WTC11 (cell line): Measurements from ENCODE around the gene BUB1. TPM values are rescaled to one million over a fixed set of nuclear protein-coding genes. Genes with fewer than 3 reads are reported as not detected.

Source experiments
- ATAC-seq: fragments of 200-7000 bp; cut with Tn5 transposase; 2 replicates; pipeline ENCODE4 v1.10.0; 2021; ENCODE audit warnings: mild to moderate bottlenecking, moderate library complexity
- CTCF ChIA-PET: fragments of 300-600 bp; sonication (Branson Sonifier 250); formaldehyde crosslinking; loops from one replicate; lab custom pipeline; 2021; ENCODE audit warnings: antibody characterized with exemption; lab: Charles Lee
- POLR2A ChIA-PET: fragments of 350-600 bp; sonication (Branson Sonifier 250); formaldehyde crosslinking; loops from one replicate; lab custom pipeline; 2021; ENCODE audit warnings: antibody characterized with exemption; lab: Charles Lee
- DNase-seq: peaks from one replicate; pipeline ENCODE4 v3.0.0; 2021; ENCODE audit warnings: low spot score
- H3K27ac Mint-ChIP-seq: 2 replicates; pipeline ENCODE4 v1.8.0; 2021; ENCODE audit warnings: mixed read lengths
- H3K27me3 Mint-ChIP-seq: 2 replicates; pipeline ENCODE4 v1.8.0; 2021; ENCODE audit warnings: low read depth, mild to moderate bottlenecking, moderate library complexity, mixed read lengths
- H3K36me3 Mint-ChIP-seq: 2 replicates; pipeline ENCODE4 v1.8.0; 2021; ENCODE audit warnings: mixed read lengths
- H3K4me1 Mint-ChIP-seq: 2 replicates; pipeline ENCODE4 v1.8.0; 2022; ENCODE audit warnings: mixed read lengths
- H3K4me3 Mint-ChIP-seq: 2 replicates; pipeline ENCODE4 v1.8.0; 2021; ENCODE audit warnings: mild to moderate bottlenecking, moderate library complexity, mixed read lengths
- H3K9me3 Mint-ChIP-seq: 2 replicates; pipeline ENCODE4 v1.8.0; 2021; ENCODE audit warnings: mixed read lengths
- ATF1 ChIP-seq: sonication (generic); formaldehyde crosslinking; IDR thresholded peaks from 2 replicates; pipeline ENCODE4 v1.8.1; 2023; ENCODE audit warnings: mild to moderate bottlenecking, moderate library complexity, missing genetic modification reagents
- CREB1 ChIP-seq: sonication (generic); formaldehyde crosslinking; IDR thresholded peaks from 2 replicates; pipeline ENCODE4 v1.8.0; 2023; ENCODE audit warnings: mild to moderate bottlenecking, missing genetic modification reagents
- EMX1 ChIP-seq: fragments of 250-450 bp; sonication (Bioruptor Pico); IDR thresholded peaks from 2 replicates; pipeline ENCODE4 v1.8.0; 2021; ENCODE audit warnings: mild to moderate bottlenecking
- ETV6 ChIP-seq: sonication (generic); formaldehyde crosslinking; IDR thresholded peaks from 2 replicates; pipeline ENCODE4 v1.8.1; 2022; ENCODE audit warnings: mild to moderate bottlenecking, missing genetic modification reagents
- FOXJ3 ChIP-seq: sonication (generic); formaldehyde crosslinking; IDR thresholded peaks from 2 replicates; pipeline ENCODE4 v1.9.0; 2021; ENCODE audit warnings: missing genetic modification reagents, mild to moderate bottlenecking, borderline replicate concordance
- FOXK1 ChIP-seq: sonication (generic); formaldehyde crosslinking; IDR thresholded peaks from 2 replicates; pipeline ENCODE4 v1.8.0; 2022; ENCODE audit warnings: mild to moderate bottlenecking, moderate library complexity, missing genetic modification reagents
- GABPB1 ChIP-seq: sonication (generic); formaldehyde crosslinking; IDR thresholded peaks from 2 replicates; pipeline ENCODE4 v1.8.1; 2023; ENCODE audit warnings: mild to moderate bottlenecking, missing genetic modification reagents
- GTF2I ChIP-seq: fragments of 250-450 bp; sonication (Bioruptor Pico); conservative IDR thresholded peaks from 2 replicates; pipeline ENCODE4 v1.4.0; 2021; ENCODE audit warnings: mild to moderate bottlenecking
- HMGA2 ChIP-seq: fragments of 250-450 bp; sonication (Bioruptor Pico); IDR thresholded peaks from 2 replicates; pipeline ENCODE4 v1.4.0; 2021; ENCODE audit warnings: mild to moderate bottlenecking, moderate library complexity
- IRF2 ChIP-seq: sonication (generic); formaldehyde crosslinking; IDR thresholded peaks from 2 replicates; pipeline ENCODE4 v1.8.0; 2022; ENCODE audit warnings: low read depth, missing genetic modification reagents, borderline replicate concordance
- NFE2L1 ChIP-seq: sonication (generic); formaldehyde crosslinking; IDR thresholded peaks from 2 replicates; pipeline ENCODE4 v1.8.1; 2023; ENCODE audit warnings: missing genetic modification reagents
- NR1H2 ChIP-seq: sonication (generic); formaldehyde crosslinking; IDR thresholded peaks from 2 replicates; pipeline ENCODE4 v1.9.0; 2021; ENCODE audit warnings: mild to moderate bottlenecking, moderate library complexity, missing genetic modification reagents
- OVOL2 ChIP-seq: fragments of 250-450 bp; sonication (Bioruptor Pico); IDR thresholded peaks from 2 replicates; pipeline ENCODE4 v1.9.0; 2021; ENCODE audit warnings: mild to moderate bottlenecking, borderline replicate concordance
- RELA ChIP-seq: sonication (generic); formaldehyde crosslinking; IDR thresholded peaks from 2 replicates; pipeline ENCODE4 v1.8.1; 2022; ENCODE audit warnings: missing genetic modification reagents, mild to moderate bottlenecking, borderline replicate concordance
- TCF7 ChIP-seq: sonication (generic); formaldehyde crosslinking; IDR thresholded peaks from 2 replicates; pipeline ENCODE4 v1.8.0; 2022; ENCODE audit warnings: mild to moderate bottlenecking, low read depth, missing genetic modification reagents, moderate library complexity
- ZNF232 ChIP-seq: sonication (generic); formaldehyde crosslinking; IDR thresholded peaks from 2 replicates; pipeline ENCODE4 v1.8.0; 2022; ENCODE audit warnings: mild to moderate bottlenecking, missing genetic modification reagents
- ZNF396 ChIP-seq: fragments of 250-450 bp; sonication (Bioruptor Pico); IDR thresholded peaks from 2 replicates; pipeline ENCODE4 v1.8.0; 2021; ENCODE audit warnings: mild to moderate bottlenecking, moderate library complexity, borderline replicate concordance
- ZNF423 ChIP-seq: fragments of 250-450 bp; sonication (Bioruptor Pico); IDR thresholded peaks from 2 replicates; pipeline ENCODE4 v2.1.2; 2022; ENCODE audit warnings: mild to moderate bottlenecking, moderate library complexity
- total RNA-seq: library from RNA; stranded (reverse); gene quantifications from 3 replicates; pipeline ENCODE4 v1.2.3, GENCODE V29; 2021
- TF ChIP-seq, protein P1 (sequence below): sonication (generic); formaldehyde crosslinking; IDR thresholded peaks from 2 replicates; pipeline ENCODE4 v1.8.1; 2023; ENCODE audit warnings: mild to moderate bottlenecking, missing genetic modification reagents, moderate library complexity
- TF ChIP-seq, protein P2 (sequence below): sonication (generic); formaldehyde crosslinking; IDR thresholded peaks from 2 replicates; pipeline ENCODE4 v1.8.1; 2023; ENCODE audit warnings: mild to moderate bottlenecking, missing genetic modification reagents, moderate library complexity
- TF ChIP-seq, protein P3 (sequence below): fragments of 250-450 bp; sonication (Bioruptor Pico); IDR thresholded peaks from 2 replicates; pipeline ENCODE4 v1.9.0; 2021; ENCODE audit warnings: moderate library complexity, mild to moderate bottlenecking, inconsistent platforms, borderline replicate concordance
- TF ChIP-seq, protein P4 (sequence below): sonication (generic); formaldehyde crosslinking; IDR thresholded peaks from 2 replicates; pipeline ENCODE4 v1.8.0; 2022; ENCODE audit warnings: mild to moderate bottlenecking, missing genetic modification reagents
- TF ChIP-seq, protein P5 (sequence below): fragments of 200-600 bp; IDR thresholded peaks from 2 replicates; pipeline ENCODE4 v1.8.0; 2022; ENCODE audit warnings: antibody characterized with exemption
- TF ChIP-seq, protein P6 (sequence below): sonication (generic); formaldehyde crosslinking; IDR thresholded peaks from 2 replicates; pipeline ENCODE4 v1.8.1; 2022; ENCODE audit warnings: low read depth, missing genetic modification reagents, borderline replicate concordance
- TF ChIP-seq, protein P7 (sequence below): sonication (generic); formaldehyde crosslinking; IDR thresholded peaks from 2 replicates; pipeline ENCODE4 v1.8.0; 2023; ENCODE audit warnings: missing genetic modification reagents

Gene BUB1
- total RNA-seq, 1 experiment from 2014 or later = 116 TPM

DNA sequence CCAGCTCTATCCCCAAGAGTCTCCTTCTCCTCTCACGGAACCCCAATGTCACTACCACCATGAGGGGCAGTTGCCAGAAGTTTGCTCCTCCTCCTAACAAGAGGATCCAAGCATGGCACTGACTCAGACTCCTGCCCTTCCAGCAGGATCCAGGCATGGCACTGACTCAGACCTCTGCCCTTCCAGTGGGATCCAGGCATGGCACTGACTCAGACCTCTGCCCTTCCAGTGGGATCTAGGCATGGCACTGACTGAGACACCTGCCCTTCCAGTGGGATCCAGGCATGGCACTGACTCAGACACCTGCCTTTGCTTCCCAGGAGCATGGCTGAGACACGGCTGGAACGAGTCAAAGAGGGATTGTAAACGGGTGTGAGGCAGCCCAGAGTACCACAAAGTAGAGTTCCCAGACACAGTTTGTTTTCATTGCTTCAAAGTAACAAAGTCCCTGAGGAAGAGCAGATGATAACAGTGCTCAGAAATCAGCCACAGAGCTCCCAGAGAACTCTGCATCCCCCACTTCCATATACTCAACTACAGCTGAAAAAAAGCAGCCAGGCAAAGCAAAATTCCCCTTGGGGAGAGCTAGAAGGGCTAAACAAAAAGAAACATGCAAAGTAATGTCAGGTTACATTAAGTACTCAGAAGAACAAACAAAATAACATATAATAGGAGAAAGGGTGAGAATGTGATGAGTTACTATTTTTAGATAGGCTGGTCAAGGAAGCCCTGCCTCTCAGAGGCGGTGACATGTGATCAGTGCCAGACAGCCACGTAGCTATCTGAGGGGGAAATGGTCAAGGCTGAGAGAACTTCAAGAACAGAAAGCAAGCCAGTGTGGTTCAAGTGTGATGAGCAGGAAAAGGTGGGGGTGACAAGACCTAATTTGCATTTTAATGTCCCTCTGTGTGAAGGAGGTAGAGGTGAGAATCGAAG, 3.0 kb downstream of the BUB1 start:
- H3K4me1 Mint-ChIP-seq = peaks cover 36% of the 10 kb centered on the region
- ATAC-seq = peak; percentile 11; the same call in 1 of the 2 replicates
- TF ChIP-seq NR1H2 (CRISPR knock-in tag) (no peak), ZNF232 (CRISPR knock-in tag) (no peak), GABPB1 (CRISPR knock-in tag) (no peak), FOXK1 (CRISPR knock-in tag) (no peak), RELA (CRISPR knock-in tag) (no peak), FOXJ3 (no peak)
- TF ChIP-seq, protein P1, sequence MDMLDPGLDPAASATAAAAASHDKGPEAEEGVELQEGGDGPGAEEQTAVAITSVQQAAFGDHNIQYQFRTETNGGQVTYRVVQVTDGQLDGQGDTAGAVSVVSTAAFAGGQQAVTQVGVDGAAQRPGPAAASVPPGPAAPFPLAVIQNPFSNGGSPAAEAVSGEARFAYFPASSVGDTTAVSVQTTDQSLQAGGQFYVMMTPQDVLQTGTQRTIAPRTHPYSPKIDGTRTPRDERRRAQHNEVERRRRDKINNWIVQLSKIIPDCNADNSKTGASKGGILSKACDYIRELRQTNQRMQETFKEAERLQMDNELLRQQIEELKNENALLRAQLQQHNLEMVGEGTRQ (CRISPR knock-in tag) = peak; percentile 46; the same call in 1 of the 2 replicates
- peaks cover 47% of the 10 kb centered on the region for H3K36me3 Mint-ChIP-seq
- ChIA-PET CTCF (interaction anchor here (2.2 kb wide), 1 partner anchor 80 kb away, joined by 16 read pairs; no protein-coding TSS in a partner anchor), POLR2A (no interaction called here)
- H3K4me3 Mint-ChIP-seq = peak overlapping the region; percentile 36
- H3K27me3 Mint-ChIP-seq = peaks cover 13% of the 10 kb centered on the region
- H3K9me3 Mint-ChIP-seq = no peaks in the 10 kb centered on the region
- DNase-seq = no peak
- H3K27ac Mint-ChIP-seq = peak overlapping the region; percentile 69

DNA sequence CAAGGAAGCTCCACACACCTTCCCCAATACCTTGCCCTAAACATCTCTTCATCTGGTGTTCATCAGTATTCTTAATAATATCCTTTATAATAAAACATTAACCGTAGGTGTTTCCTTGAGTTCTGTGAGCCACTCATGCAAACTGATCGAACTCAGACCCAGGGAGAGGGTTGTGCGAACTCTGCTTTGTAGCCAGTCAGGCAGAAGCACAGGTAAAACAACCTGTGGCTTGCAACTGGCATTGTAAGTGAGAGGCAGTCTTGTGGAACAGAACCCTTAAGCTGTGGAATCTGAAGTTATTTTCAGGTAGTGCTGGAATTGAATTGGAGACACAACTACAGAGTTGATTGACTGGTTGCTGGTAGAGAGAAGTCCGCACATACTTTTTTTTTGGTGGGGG, 4.7 kb downstream of the BUB1 start:
- H3K9me3 Mint-ChIP-seq = no peaks in the 10 kb centered on the region
- H3K27ac Mint-ChIP-seq = peak overlapping the region; percentile 27; the same call in 1 of the 2 replicates
- H3K36me3 Mint-ChIP-seq = peaks cover 62% of the 10 kb centered on the region
- ChIA-PET CTCF (interaction anchor here (1.0 kb wide), 1 partner anchor 82 kb away, joined by 3 read pairs; no protein-coding TSS in a partner anchor), POLR2A (no interaction called here)
- no peaks in the 10 kb centered on the region; the same call in 1 of the 2 replicates for H3K27me3 Mint-ChIP-seq
- no peak for ATAC-seq
- no peak for DNase-seq
- H3K4me1 Mint-ChIP-seq = peaks cover 22% of the 10 kb centered on the region
- H3K4me3 Mint-ChIP-seq = no peak overlapping the region
- TF ChIP-seq, protein P2, sequence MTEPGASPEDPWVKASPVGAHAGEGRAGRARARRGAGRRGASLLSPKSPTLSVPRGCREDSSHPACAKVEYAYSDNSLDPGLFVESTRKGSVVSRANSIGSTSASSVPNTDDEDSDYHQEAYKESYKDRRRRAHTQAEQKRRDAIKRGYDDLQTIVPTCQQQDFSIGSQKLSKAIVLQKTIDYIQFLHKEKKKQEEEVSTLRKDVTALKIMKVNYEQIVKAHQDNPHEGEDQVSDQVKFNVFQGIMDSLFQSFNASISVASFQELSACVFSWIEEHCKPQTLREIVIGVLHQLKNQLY (CRISPR knock-in tag) = no peak
- TF ChIP-seq ZNF423 (CRISPR knock-in tag) (no peak), CREB1 (CRISPR knock-in tag) (no peak), EMX1 (CRISPR knock-in tag) (no peak), IRF2 (no peak), GTF2I (CRISPR knock-in tag) (no peak), HMGA2 (no peak), ZNF396 (CRISPR knock-in tag) (no peak), NFE2L1 (CRISPR knock-in tag) (no peak), ETV6 (CRISPR knock-in tag) (no peak), OVOL2 (CRISPR knock-in tag) (no peak), GABPB1 (CRISPR knock-in tag) (no peak), TCF7 (CRISPR knock-in tag) (no peak), FOXK1 (CRISPR knock-in tag) (no peak), ATF1 (CRISPR knock-in tag) (no peak)
- TF ChIP-seq, protein P3, sequence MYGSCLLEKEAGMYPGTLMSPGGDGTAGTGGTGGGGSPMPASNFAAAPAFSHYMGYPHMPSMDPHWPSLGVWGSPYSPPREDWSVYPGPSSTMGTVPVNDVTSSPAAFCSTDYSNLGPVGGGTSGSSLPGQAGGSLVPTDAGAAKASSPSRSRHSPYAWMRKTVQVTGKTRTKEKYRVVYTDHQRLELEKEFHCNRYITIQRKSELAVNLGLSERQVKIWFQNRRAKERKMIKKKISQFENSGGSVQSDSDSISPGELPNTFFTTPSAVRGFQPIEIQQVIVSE (CRISPR knock-in tag) = no peak
- TF ChIP-seq, protein P4, sequence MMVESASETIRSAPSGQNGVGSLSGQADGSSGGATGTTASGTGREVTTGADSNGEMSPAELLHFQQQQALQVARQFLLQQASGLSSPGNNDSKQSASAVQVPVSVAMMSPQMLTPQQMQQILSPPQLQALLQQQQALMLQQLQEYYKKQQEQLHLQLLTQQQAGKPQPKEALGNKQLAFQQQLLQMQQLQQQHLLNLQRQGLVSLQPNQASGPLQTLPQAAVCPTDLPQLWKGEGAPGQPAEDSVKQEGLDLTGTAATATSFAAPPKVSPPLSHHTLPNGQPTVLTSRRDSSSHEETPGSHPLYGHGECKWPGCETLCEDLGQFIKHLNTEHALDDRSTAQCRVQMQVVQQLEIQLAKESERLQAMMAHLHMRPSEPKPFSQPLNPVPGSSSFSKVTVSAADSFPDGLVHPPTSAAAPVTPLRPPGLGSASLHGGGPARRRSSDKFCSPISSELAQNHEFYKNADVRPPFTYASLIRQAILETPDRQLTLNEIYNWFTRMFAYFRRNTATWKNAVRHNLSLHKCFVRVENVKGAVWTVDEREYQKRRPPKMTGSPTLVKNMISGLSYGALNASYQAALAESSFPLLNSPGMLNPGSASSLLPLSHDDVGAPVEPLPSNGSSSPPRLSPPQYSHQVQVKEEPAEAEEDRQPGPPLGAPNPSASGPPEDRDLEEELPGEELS = no peak
- TF ChIP-seq, protein P5, sequence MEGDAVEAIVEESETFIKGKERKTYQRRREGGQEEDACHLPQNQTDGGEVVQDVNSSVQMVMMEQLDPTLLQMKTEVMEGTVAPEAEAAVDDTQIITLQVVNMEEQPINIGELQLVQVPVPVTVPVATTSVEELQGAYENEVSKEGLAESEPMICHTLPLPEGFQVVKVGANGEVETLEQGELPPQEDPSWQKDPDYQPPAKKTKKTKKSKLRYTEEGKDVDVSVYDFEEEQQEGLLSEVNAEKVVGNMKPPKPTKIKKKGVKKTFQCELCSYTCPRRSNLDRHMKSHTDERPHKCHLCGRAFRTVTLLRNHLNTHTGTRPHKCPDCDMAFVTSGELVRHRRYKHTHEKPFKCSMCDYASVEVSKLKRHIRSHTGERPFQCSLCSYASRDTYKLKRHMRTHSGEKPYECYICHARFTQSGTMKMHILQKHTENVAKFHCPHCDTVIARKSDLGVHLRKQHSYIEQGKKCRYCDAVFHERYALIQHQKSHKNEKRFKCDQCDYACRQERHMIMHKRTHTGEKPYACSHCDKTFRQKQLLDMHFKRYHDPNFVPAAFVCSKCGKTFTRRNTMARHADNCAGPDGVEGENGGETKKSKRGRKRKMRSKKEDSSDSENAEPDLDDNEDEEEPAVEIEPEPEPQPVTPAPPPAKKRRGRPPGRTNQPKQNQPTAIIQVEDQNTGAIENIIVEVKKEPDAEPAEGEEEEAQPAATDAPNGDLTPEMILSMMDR = no peak
- TF ChIP-seq, protein P6, sequence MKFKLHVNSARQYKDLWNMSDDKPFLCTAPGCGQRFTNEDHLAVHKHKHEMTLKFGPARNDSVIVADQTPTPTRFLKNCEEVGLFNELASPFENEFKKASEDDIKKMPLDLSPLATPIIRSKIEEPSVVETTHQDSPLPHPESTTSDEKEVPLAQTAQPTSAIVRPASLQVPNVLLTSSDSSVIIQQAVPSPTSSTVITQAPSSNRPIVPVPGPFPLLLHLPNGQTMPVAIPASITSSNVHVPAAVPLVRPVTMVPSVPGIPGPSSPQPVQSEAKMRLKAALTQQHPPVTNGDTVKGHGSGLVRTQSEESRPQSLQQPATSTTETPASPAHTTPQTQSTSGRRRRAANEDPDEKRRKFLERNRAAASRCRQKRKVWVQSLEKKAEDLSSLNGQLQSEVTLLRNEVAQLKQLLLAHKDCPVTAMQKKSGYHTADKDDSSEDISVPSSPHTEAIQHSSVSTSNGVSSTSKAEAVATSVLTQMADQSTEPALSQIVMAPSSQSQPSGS (CRISPR knock-in tag) = no peak
- TF ChIP-seq, protein P7, sequence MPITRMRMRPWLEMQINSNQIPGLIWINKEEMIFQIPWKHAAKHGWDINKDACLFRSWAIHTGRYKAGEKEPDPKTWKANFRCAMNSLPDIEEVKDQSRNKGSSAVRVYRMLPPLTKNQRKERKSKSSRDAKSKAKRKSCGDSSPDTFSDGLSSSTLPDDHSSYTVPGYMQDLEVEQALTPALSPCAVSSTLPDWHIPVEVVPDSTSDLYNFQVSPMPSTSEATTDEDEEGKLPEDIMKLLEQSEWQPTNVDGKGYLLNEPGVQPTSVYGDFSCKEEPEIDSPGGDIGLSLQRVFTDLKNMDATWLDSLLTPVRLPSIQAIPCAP (CRISPR knock-in tag) = no peak
